ENCODE data around the gene FRMPD4. TPM values are rescaled to one million over a fixed set of nuclear protein-coding genes. Genes with fewer than 3 reads are reported as not detected.

Gene FRMPD4
- 0.05 to 0.06 TPM (median 0.06 TPM) in 3 of 5 replicates, not detected in the others for total RNA-seq (2022; extraction: Qiagen RNA extraction; ENCODE audit: low read depth)

DNA sequence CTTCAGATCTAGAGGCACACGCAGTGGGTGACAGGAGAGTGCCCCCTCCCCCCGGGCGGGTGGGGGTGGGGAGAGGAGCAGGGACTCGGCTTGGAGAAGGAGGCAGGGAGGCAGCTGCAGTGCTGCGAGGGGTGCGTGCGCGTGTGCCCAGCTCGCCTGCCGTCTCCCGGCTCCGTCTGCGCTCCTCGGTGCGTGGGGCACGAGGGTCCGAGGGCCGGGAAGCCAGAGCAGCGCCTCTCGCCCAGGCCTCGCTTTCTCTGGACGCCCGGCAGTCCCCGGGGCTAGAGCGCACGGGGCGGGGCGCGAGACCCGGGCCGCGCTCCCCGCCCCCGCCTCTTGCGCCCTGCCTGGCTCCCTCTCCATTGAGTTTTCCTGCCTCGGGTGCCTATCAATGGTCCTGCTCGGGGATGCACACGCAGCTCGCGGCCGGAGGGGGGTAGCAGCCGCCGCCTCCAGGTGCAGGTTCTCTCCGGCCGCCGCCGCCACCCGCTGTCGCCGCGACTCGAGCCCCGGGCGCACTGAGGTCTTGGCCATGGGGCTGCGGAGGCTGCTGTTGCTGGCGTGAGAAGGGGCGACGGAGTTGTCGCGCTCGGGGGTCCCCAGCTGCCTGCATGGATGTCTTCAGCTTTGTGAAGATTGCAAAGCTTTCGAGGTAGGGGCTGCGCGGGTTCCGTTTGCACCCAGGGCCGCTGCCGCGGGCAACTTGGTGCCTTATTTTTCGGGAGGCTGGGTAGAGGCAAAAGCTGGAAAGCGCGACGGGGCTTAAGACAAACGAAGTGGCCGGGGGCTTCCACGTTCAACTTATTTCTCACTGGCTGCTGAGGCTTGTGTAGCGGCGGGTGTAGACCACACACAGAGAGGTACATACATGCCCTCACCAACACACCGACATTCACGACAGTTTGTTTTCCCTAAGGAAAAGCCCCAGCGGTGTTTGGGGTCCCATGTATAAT lies at the start of gene FRMPD4:
TSS of gene FRMPD4 (plus strand) at position 113 of the 953 bp plus-strand sequence. CDS start at position 612, 499 bp downstream.

All from A549 treated with CpdA at 1 μM for 4 hours (cell line).